Amniotic stem cell (primary cell): ENCODE results near the gene AMER2.
"Not testable (repeated sequence)": the region's sequence is repeated elsewhere in the genome, so short reads cannot be mapped to it uniquely, and the experiment has no call there.

Experiments used
- DNase-seq: peaks from one replicate; lab custom pipeline; 2025; lab: John Stamatoyannopoulos, UW

The AMER2 gene

GRCh38 chr13:25180775-25181537 lies 8.9 kb upstream of the AMER2 start:
- no peak for DNase-seq

GRCh38 chr13:25179832-25180774 lies 8.0 kb upstream of the AMER2 start:
- no peak for DNase-seq

- no peak for DNase-seq
These were observed 6.9 kb upstream of the AMER2 start for GRCh38 chr13:25179011-25179410.

GRCh38 chr13:25178070-25178469 lies 6.0 kb upstream of the AMER2 start:
- DNase-seq = no peak

GRCh38 chr13:25177636-25178035 lies 5.5 kb upstream of the AMER2 start:
- no peak for DNase-seq

GRCh38 chr13:25177012-25177411 lies 4.9 kb upstream of the AMER2 start:
- DNase-seq = no peak

- DNase-seq = no peak
These were observed 3.3 kb upstream of the AMER2 start for GRCh38 chr13:25175431-25175830.

- no peak for DNase-seq
These were observed 2.9 kb upstream of the AMER2 start for GRCh38 chr13:25175026-25175425.

GRCh38 chr13:25174304-25174703 lies 2.2 kb upstream of the AMER2 start:
- no peak for DNase-seq

GRCh38 chr13:25172303-25172630 lies 179 bp upstream of the AMER2 start:
- DNase-seq = no peak

GRCh38 chr13:25171170-25171516 lies 945 bp downstream of the AMER2 start:
- no peak for DNase-seq

- no peak for DNase-seq
These were observed 1.5 kb downstream of the AMER2 start for GRCh38 chr13:25170554-25171111.

GRCh38 chr13:25169951-25170553 lies 2.0 kb downstream of the AMER2 start:
- no peak for DNase-seq

- DNase-seq = no peak
These were observed 2.7 kb downstream of the AMER2 start for GRCh38 chr13:25169356-25169755.

GRCh38 chr13:25168790-25169189 lies 3.3 kb downstream of the AMER2 start:
- no peak for DNase-seq

GRCh38 chr13:25167382-25168174 lies 4.5 kb downstream of the AMER2 start:
- DNase-seq = no peak

GRCh38 chr13:25166306-25166705 lies 5.8 kb downstream of the AMER2 start:
- DNase-seq = no peak

GRCh38 chr13:25165663-25166062 lies 6.4 kb downstream of the AMER2 start:
- DNase-seq = no peak

GRCh38 chr13:25165163-25165562 lies 6.9 kb downstream of the AMER2 start:
- DNase-seq = not testable (repeated sequence)

GRCh38 chr13:25157681-25158080 lies 14.4 kb downstream of the AMER2 start:
- DNase-seq = no peak

- no peak for DNase-seq
These were observed 18.4 kb downstream of the AMER2 start for GRCh38 chr13:25153736-25154135.
